ENCODE data around the gene SMG5.

SMG5 gene

GRCh38 chr1:156283521-156283920 is 896 bp upstream of the SMG5 start:
- peak overlapping the region; percentile 71 for H3K4me3 ChIP-seq (ENCODE audit: control insufficient read depth, low read depth, low read length)
- DNase-seq (ENCODE audit: low read depth): no peak
- no peak for TF ChIP-seq CTCF (IDR thresholded peaks at IDR 0.05; ENCODE audit: control insufficient read depth, insufficient read depth, low read depth, low read length, missing control alignments)

- H3K4me3 ChIP-seq (ENCODE audit: control insufficient read depth, low read depth, low read length): peak overlapping the region; percentile 71
- DNase-seq (ENCODE audit: low read depth): no peak
Observed at GRCh38 chr1:156281693-156282478, 739 bp downstream of the SMG5 start.

GRCh38 chr1:156281281-156281680 is 1.3 kb downstream of the SMG5 start:
- no peak for DNase-seq (ENCODE audit: low read depth)
- peak; percentile 2 for TF ChIP-seq CTCF (IDR thresholded peaks at IDR 0.05; ENCODE audit: control insufficient read depth, insufficient read depth, low read depth, low read length, missing control alignments)
- peak overlapping the region; percentile 71 for H3K4me3 ChIP-seq (ENCODE audit: control insufficient read depth, low read depth, low read length)

More at GRCh38 chr1:156281693-156282478, 739 bp downstream of the SMG5 start:
- TF ChIP-seq CTCF (IDR thresholded peaks at IDR 0.05; ENCODE audit: control insufficient read depth, insufficient read depth, low read depth, low read length, missing control alignments): no peak

- TF ChIP-seq CTCF (IDR thresholded peaks at IDR 0.05; ENCODE audit: control insufficient read depth, insufficient read depth, low read depth, low read length, missing control alignments): no peak
- DNase-seq (ENCODE audit: low read depth): no peak
- no peak overlapping the region for H3K4me3 ChIP-seq (ENCODE audit: control insufficient read depth, low read depth, low read length)
Observed at GRCh38 chr1:156279837-156280236, 2.8 kb downstream of the SMG5 start.

GRCh38 chr1:156276966-156277381 is 5.7 kb downstream of the SMG5 start:
- TF ChIP-seq CTCF (IDR thresholded peaks at IDR 0.05; ENCODE audit: control insufficient read depth, insufficient read depth, low read depth, low read length, missing control alignments): no peak
- H3K4me3 ChIP-seq (ENCODE audit: control insufficient read depth, low read depth, low read length): no peak overlapping the region
- DNase-seq (ENCODE audit: low read depth): no peak

GRCh38 chr1:156276532-156276931 is 6.1 kb downstream of the SMG5 start:
- no peak for TF ChIP-seq CTCF (IDR thresholded peaks at IDR 0.05; ENCODE audit: control insufficient read depth, insufficient read depth, low read depth, low read length, missing control alignments)
- DNase-seq (ENCODE audit: low read depth): peak; percentile 41

More at GRCh38 chr1:156276532-156276931, 6.1 kb downstream of the SMG5 start:
- no peak overlapping the region for H3K4me3 ChIP-seq (ENCODE audit: control insufficient read depth, low read depth, low read length)
